ENCODE data around the gene TMEM158. TPM values are rescaled to one million over a fixed set of nuclear protein-coding genes. Genes with fewer than 3 reads are reported as not detected.

The TMEM158 gene
- total RNA-seq, 1 donor from 2014 or later = 19.6 TPM

- no peak for FAIRE-seq
- DNase-seq (ENCODE audit: low spot score in 2 of 2) = no peak
Observed at GRCh38 chr3:45207446-45207845, 18.6 kb downstream of the TMEM158 start.

GRCh38 chr3:45205126-45205525, 21.0 kb downstream of the TMEM158 start:
- FAIRE-seq (no peak), DNase-seq (ENCODE audit: low spot score in 2 of 2) (no peak)

GRCh38 chr3:45204136-45204535, 22.0 kb downstream of the TMEM158 start:
- no peak for DNase-seq (ENCODE audit: low spot score in 2 of 2)
- no peak for FAIRE-seq

GRCh38 chr3:45199837-45200648, 26.0 kb downstream of the TMEM158 start:
- no peak for DNase-seq (ENCODE audit: low spot score in 2 of 2)
- no peak for FAIRE-seq

GRCh38 chr3:45198264-45199260, 27.5 kb downstream of the TMEM158 start:
- no peak for DNase-seq (ENCODE audit: low spot score in 2 of 2)
- no peak for FAIRE-seq

GRCh38 chr3:45194791-45195190, 31.3 kb downstream of the TMEM158 start:
- DNase-seq (ENCODE audit: low spot score in 2 of 2) (no peak), FAIRE-seq (no peak)

GRCh38 chr3:45191924-45192417, 34.1 kb downstream of the TMEM158 start:
- no peak for DNase-seq (ENCODE audit: low spot score in 2 of 2)
- no peak for FAIRE-seq

- FAIRE-seq (no peak), DNase-seq (ENCODE audit: low spot score in 2 of 2) (no peak)
Observed at GRCh38 chr3:45191424-45191823, 34.7 kb downstream of the TMEM158 start.

GRCh38 chr3:45188719-45189659, 37.1 kb downstream of the TMEM158 start:
- no peak for FAIRE-seq
- no peak for DNase-seq (ENCODE audit: low spot score in 2 of 2)

GRCh38 chr3:45187694-45188141, 38.4 kb downstream of the TMEM158 start:
- FAIRE-seq (no peak), DNase-seq (ENCODE audit: low spot score in 2 of 2) (no peak)

- no peak for DNase-seq (ENCODE audit: low spot score in 2 of 2)
- FAIRE-seq = no peak
Observed at GRCh38 chr3:45186871-45187270, 39.2 kb downstream of the TMEM158 start.

GRCh38 chr3:45185461-45185860, 40.6 kb downstream of the TMEM158 start:
- no peak for FAIRE-seq

GRCh38 chr3:45185052-45185451, 41.0 kb downstream of the TMEM158 start:
- DNase-seq (ENCODE audit: low spot score in 2 of 2) (no peak), FAIRE-seq (no peak)

More at GRCh38 chr3:45185461-45185860, 40.6 kb downstream of the TMEM158 start:
- no peak for DNase-seq (ENCODE audit: low spot score in 2 of 2)

GRCh38 chr3:45183872-45184262, 42.2 kb downstream of the TMEM158 start:
- DNase-seq (ENCODE audit: low spot score in 2 of 2) (no peak), FAIRE-seq (no peak)

- FAIRE-seq (no peak), DNase-seq (ENCODE audit: low spot score in 2 of 2) (no peak)
Observed at GRCh38 chr3:45182915-45183871, 42.9 kb downstream of the TMEM158 start.

- no peak for DNase-seq (ENCODE audit: low spot score in 2 of 2)
- no peak for FAIRE-seq
Observed at GRCh38 chr3:45181496-45181895, 44.6 kb downstream of the TMEM158 start.

- FAIRE-seq = no peak
- no peak for DNase-seq (ENCODE audit: low spot score in 2 of 2)
Observed at GRCh38 chr3:45180899-45181298, 45.2 kb downstream of the TMEM158 start.

GRCh38 chr3:45180051-45180450, 46.0 kb downstream of the TMEM158 start:
- DNase-seq (ENCODE audit: low spot score in 2 of 2) (no peak), FAIRE-seq (no peak)

GRCh38 chr3:45179163-45179562, 46.9 kb downstream of the TMEM158 start:
- no peak for FAIRE-seq
- DNase-seq (ENCODE audit: low spot score in 2 of 2) = no peak

Data from frontal cortex (tissue), 4 donors.